CD14-positive monocyte (primary cell): ENCODE data around the gene FADS3. TPM values are rescaled to one million over a fixed set of nuclear protein-coding genes. Genes with fewer than 3 reads are reported as not detected.

Source experiments
- DNase-seq, 3 donors: peaks; one replicate each; pipeline ENCODE4 v3.0.0-alpha.2; 2011 to 2022
- H2AFZ ChIP-seq: 2 replicates; pipeline ENCODE4 v1.6.0; 2012; ENCODE audit warnings: mild to moderate bottlenecking, low read depth, low read length, inconsistent platforms; ENCODE audit not compliant: insufficient read depth, poor library complexity, severe bottlenecking
- H3K27ac ChIP-seq, 2 donors: 1 replicate in 1 of 2; 2 replicates in 1 of 2; pipeline ENCODE4 v1.5.1; 2012 to 2013; ENCODE audit warnings: low read length in 2 of 2, control low read depth in 1 of 2, inconsistent platforms in 1 of 2, low read depth in 1 of 2, mild to moderate bottlenecking in 1 of 2
- H3K27me3 ChIP-seq, 2 donors: one replicate each; pipeline versions ENCODE4 v1.6.0 to v1.6.1; 2011 to 2013; ENCODE audit warnings: low read length in 2 of 2; ENCODE audit not compliant: control insufficient read depth in 2 of 2, insufficient read depth in 2 of 2
- H3K36me3 ChIP-seq, 2 donors: replicated peaks in 1 of 2; 1 replicate in 1 of 2; 2 replicates in 1 of 2; pipeline versions ENCODE4 v1.5.1 to v1.6.1; 2012 to 2013; ENCODE audit warnings: low read length in 2 of 2, control low read depth in 1 of 2, inconsistent platforms in 1 of 2, mild to moderate bottlenecking in 1 of 2; ENCODE audit not compliant: insufficient read depth in 2 of 2, control insufficient read depth in 1 of 2
- H3K4me1 ChIP-seq, 2 donors: 1 replicate in 1 of 2; 2 replicates in 1 of 2; pipeline versions ENCODE4 v1.5.1 to v1.6.1; 2012 to 2013; ENCODE audit warnings: low read length in 2 of 2, control low read depth in 1 of 2, inconsistent platforms in 1 of 2, mild to moderate bottlenecking in 1 of 2, moderate library complexity in 1 of 2; ENCODE audit not compliant: insufficient read depth in 2 of 2, control insufficient read depth in 1 of 2
- H3K4me2 ChIP-seq: replicated peaks from 2 replicates; pipeline ENCODE3; 2012; ENCODE audit warnings: low read length, moderate library complexity, mild to moderate bottlenecking; ENCODE audit not compliant: poor library complexity, severe bottlenecking; ENCODE audit errors: extremely low read depth
- H3K4me3 ChIP-seq, 3 experiments: fragments of 200-600 bp in 1 of 3; sonication (generic) in 1 of 3; replicated peaks in 1 of 3; 1 replicate in 2 of 3; 2 replicates in 1 of 3; pipeline ENCODE4 v1.5.1; 2011 to 2013; ENCODE audit warnings: low read length in 3 of 3, mild to moderate bottlenecking in 3 of 3, control low read depth in 2 of 3, low read depth in 2 of 3, inconsistent platforms in 1 of 3, moderate library complexity in 1 of 3
- H3K79me2 ChIP-seq: 2 replicates; pipeline ENCODE4 v1.6.0; 2012; ENCODE audit warnings: mild to moderate bottlenecking, control low read depth, inconsistent platforms, low read length, moderate library complexity; ENCODE audit not compliant: insufficient read depth
- H3K9ac ChIP-seq: 2 replicates; pipeline ENCODE4 v1.6.0; 2017; ENCODE audit warnings: low read length, mild to moderate bottlenecking; ENCODE audit not compliant: insufficient read depth, poor library complexity, severe bottlenecking
- H3K9me3 ChIP-seq, 2 donors: replicated peaks in 1 of 2; 1 replicate in 1 of 2; 2 replicates in 1 of 2; pipeline versions ENCODE4 v1.5.1 to v1.6.1; 2012 to 2013; ENCODE audit warnings: low read length in 2 of 2, control low read depth in 1 of 2; ENCODE audit not compliant: control insufficient read depth in 1 of 2, insufficient read depth in 1 of 2
- H4K20me1 ChIP-seq: 2 replicates; pipeline ENCODE4 v1.6.0; 2012; ENCODE audit warnings: mild to moderate bottlenecking, low read length, control low read depth, moderate library complexity; ENCODE audit not compliant: insufficient read depth
- H3K27ac Mint-ChIP-seq, 7 donors: one replicate each; pipeline ENCODE4 v1.8.0; 2020; ENCODE audit warnings: mild to moderate bottlenecking in 7 of 7, mixed read lengths in 7 of 7, moderate library complexity in 6 of 7, inconsistent platforms in 2 of 7
- H3K27me3 Mint-ChIP-seq, 3 donors: one replicate each; pipeline ENCODE4 v1.8.0; 2021 to 2022; ENCODE audit warnings: low read depth in 3 of 3, mild to moderate bottlenecking in 3 of 3, mixed read lengths in 3 of 3, moderate library complexity in 3 of 3, inconsistent platforms in 1 of 3
- H3K36me3 Mint-ChIP-seq, 2 donors: one replicate each; pipeline ENCODE4 v1.8.0; 2020; ENCODE audit warnings: mixed read lengths in 2 of 2, inconsistent platforms in 1 of 2, mild to moderate bottlenecking in 1 of 2
- H3K4me1 Mint-ChIP-seq: one replicate; pipeline ENCODE4 v1.8.0; 2020; ENCODE audit warnings: mild to moderate bottlenecking, mixed read lengths
- H3K4me3 Mint-ChIP-seq, 2 donors: one replicate each; pipeline ENCODE4 v1.8.0; 2020; ENCODE audit warnings: mild to moderate bottlenecking in 2 of 2, mixed read lengths in 2 of 2, moderate library complexity in 1 of 2
- H3K9me3 Mint-ChIP-seq, 7 donors: one replicate each; pipeline ENCODE4 v1.8.0; 2020 to 2022; ENCODE audit warnings: mixed read lengths in 7 of 7, mild to moderate bottlenecking in 6 of 7, moderate library complexity in 6 of 7, inconsistent platforms in 2 of 7
- WGBS: methylation state at CpG from one replicate; pipeline ENCODE4 v1.1.5; 2013; ENCODE audit warnings: missing lambda C conversion rate; ENCODE audit not compliant: insufficient coverage; 5-methylcytosine and 5-hydroxymethylcytosine counted together
- intact Hi-C, 2 donors: fragments of 100-400 bp; cut with micrococcal nuclease; formaldehyde crosslinking; loops; one replicate each; pipeline versions ENCODE4 v1.15.0 to v1.15.1; 2023
- polyA plus RNA-seq, 3 donors: library from polyadenylated mRNA; depleted of rRNA in 1 of 3; unstranded in 2 of 3; stranded (reverse) in 1 of 3; fragments of 300-500 nt in 2 of 3; fragments of >200 nt in 1 of 3; fragmentation: Illumina TruSeq in 2 of 3; gene quantifications; 1 replicate in 2 of 3; 2 replicates in 1 of 3; pipeline ENCODE4 v1.2.3, GENCODE V29; 2012 to 2021
- TF ChIP-seq, protein P1 (sequence below): fragments of 200-600 bp; IDR thresholded peaks from one replicate; pipeline ENCODE4 v1.8.0; 2022; ENCODE audit warnings: antibody characterized with exemption, mild to moderate bottlenecking

Gene FADS3
- polyA plus RNA-seq, 3 donors = 2.5 to 6.8 (median 5.8) TPM

DNA sequence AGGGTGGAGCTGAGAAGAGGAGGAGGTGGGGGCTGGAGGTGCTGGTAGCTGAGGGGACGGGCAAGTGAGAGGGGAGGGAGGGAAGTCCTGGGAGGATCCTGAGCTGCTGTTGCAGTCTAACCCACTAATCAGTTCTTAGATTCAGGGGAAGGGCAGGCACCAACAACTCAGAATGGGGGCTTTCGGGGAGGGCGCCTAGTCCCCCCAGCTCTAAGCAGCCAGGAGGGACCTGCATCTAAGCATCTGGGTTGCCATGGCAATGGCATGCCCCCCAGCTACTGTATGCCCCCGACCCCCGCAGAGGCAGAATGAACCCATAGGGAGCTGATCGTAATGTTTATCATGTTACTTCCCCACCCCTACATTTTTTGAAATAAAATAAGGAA is 24.4 kb downstream of the FADS3 start:
- Mint-ChIP-seq H3K27me3 (peaks cover 9 to 16% (median 12%) of the 10 kb centered on the region in 3 donors), H3K4me1 (peaks cover 7% of the 10 kb centered on the region), H3K27ac (no peak overlapping the region), H3K9me3 (no peaks in the 10 kb centered on the region), H3K4me3 (no peak overlapping the region), H3K36me3 (peaks cover 10 to 39% of the 10 kb centered on the region in 2 donors)
- 100% methylated on average over 2 of the region's 6 CpGs for WGBS
- Histone ChIP-seq H3K9ac (no peak overlapping the region), H3K9me3 (no peaks in the 10 kb centered on the region), H3K4me1 (peaks cover 3 to 5% of the 10 kb centered on the region in 2 donors), H3K36me3 (peaks cover 0 to 10% of the 10 kb centered on the region in 2 donors), H3K4me3 (no peak overlapping the region), H2AFZ (no peak overlapping the region), H3K79me2 (no peaks in the 10 kb centered on the region), H4K20me1 (no peaks in the 10 kb centered on the region), H3K27me3 (peaks cover 0 to 10% of the 10 kb centered on the region in 2 donors), H3K27ac (no peak overlapping the region), H3K4me2 (no peak overlapping the region)
- DNase-seq = no peak
- TF ChIP-seq, protein P1, sequence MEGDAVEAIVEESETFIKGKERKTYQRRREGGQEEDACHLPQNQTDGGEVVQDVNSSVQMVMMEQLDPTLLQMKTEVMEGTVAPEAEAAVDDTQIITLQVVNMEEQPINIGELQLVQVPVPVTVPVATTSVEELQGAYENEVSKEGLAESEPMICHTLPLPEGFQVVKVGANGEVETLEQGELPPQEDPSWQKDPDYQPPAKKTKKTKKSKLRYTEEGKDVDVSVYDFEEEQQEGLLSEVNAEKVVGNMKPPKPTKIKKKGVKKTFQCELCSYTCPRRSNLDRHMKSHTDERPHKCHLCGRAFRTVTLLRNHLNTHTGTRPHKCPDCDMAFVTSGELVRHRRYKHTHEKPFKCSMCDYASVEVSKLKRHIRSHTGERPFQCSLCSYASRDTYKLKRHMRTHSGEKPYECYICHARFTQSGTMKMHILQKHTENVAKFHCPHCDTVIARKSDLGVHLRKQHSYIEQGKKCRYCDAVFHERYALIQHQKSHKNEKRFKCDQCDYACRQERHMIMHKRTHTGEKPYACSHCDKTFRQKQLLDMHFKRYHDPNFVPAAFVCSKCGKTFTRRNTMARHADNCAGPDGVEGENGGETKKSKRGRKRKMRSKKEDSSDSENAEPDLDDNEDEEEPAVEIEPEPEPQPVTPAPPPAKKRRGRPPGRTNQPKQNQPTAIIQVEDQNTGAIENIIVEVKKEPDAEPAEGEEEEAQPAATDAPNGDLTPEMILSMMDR = no peak
- intact Hi-C loops = no loop called here

DNA sequence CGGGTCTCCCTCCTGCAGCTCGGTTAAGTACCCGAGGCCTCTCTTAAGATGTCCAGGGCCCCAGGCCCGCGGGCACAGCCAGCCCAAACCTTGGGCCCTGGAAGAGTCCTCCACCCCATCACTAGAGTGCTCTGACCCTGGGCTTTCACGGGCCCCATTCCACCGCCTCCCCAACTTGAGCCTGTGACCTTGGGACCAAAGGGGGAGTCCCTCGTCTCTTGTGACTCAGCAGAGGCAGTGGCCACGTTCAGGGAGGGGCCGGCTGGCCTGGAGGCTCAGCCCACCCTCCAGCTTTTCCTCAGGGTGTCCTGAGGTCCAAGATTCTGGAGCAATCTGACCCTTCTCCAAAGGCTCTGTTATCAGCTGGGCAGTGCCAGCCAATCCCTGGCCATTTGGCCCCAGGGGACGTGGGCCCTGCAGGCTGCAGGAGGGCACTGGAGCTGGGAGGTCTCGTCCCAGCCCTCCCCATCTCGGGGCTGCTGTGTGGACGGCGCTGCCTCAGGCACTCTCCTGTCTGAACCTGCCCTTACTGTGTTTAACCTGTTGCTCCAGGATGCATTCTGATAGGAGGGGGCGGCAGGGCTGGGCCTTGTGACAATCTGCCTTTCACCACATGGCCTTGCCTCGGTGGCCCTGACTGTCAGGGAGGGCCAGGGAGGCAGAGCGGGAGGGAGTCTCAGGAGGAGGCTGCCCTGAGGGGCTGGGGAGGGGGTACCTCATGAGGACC is 25.0 kb downstream of the FADS3 start:
- no peak overlapping the region for H3K4me3 Mint-ChIP-seq
- H3K36me3 Mint-ChIP-seq = peaks cover 13 to 45% of the 10 kb centered on the region in 2 donors
- no peaks in the 10 kb centered on the region for H3K9me3 Mint-ChIP-seq
- H3K4me1 Mint-ChIP-seq = peaks cover 6% of the 10 kb centered on the region
- H4K20me1 ChIP-seq = no peaks in the 10 kb centered on the region
- H3K9ac ChIP-seq = no peak overlapping the region
- H3K27me3 ChIP-seq = peaks cover 0 to 5% of the 10 kb centered on the region in 2 donors
- H3K9me3 ChIP-seq = no peaks in the 10 kb centered on the region
- DNase-seq = no peak
- TF ChIP-seq, protein P1 = no peak
- H3K4me3 ChIP-seq = no peak overlapping the region
- WGBS = 94% methylated on average over 18 of the region's 18 CpGs
- H3K4me1 ChIP-seq = peaks cover 3 to 4% of the 10 kb centered on the region in 2 donors
- intact Hi-C loops = no loop called here
- H3K4me2 ChIP-seq = no peak overlapping the region
- H3K79me2 ChIP-seq = no peaks in the 10 kb centered on the region
- no peak overlapping the region for H2AFZ ChIP-seq
- no peak overlapping the region for H3K27ac ChIP-seq
- peaks cover 0 to 10% of the 10 kb centered on the region in 2 donors for H3K36me3 ChIP-seq
- no peak overlapping the region for H3K27ac Mint-ChIP-seq
- H3K27me3 Mint-ChIP-seq = peaks cover 9 to 14% (median 9%) of the 10 kb centered on the region in 3 donors
